HepG2 (cell line): ENCODE data around the gene ZNF275. TPM values are rescaled to one million over a fixed set of nuclear protein-coding genes. Genes with fewer than 3 reads are reported as not detected.

ENCODE experiments used
- ATAC-seq: fragments of 200-7000 bp; cut with Tn5 transposase; 3 replicates; pipeline ENCODE4 v1.9.1; 2020; ENCODE audit warnings: mild to moderate bottlenecking, moderate library complexity
- BruUV-seq: library from RNA; stranded (reverse); fragments of 400-500 nt; replicated peaks from 2 replicates; lab custom pipeline; 2021; lab: Mats Ljungman, UMichigan
- CTCF ChIA-PET: fragments of 300-600 bp; formaldehyde crosslinking; extraction: SDS; loops from one replicate; lab custom pipeline; 2021; ENCODE audit warnings: low total read pairs, inconsistent platforms, low intra/inter-chr PET ratio; lab: Yijun Ruan, JAX
- POLR2A ChIA-PET: fragments of 350-600 bp; sonication (Branson Sonifier 250); formaldehyde crosslinking; loops from one replicate; lab custom pipeline; 2020; ENCODE audit warnings: antibody characterized with exemption, inconsistent platforms; lab: Yijun Ruan, JAX
- DNase-seq: peaks from one replicate; pipeline ENCODE4 v3.0.0-alpha.2; 2015; ENCODE audit warnings: low spot score
- FAIRE-seq: peaks from 3 replicates; lab custom pipeline; 2011; peaks lifted over from hg19 to GRCh38; lab: Jason Lieb, UNC
- H2AFZ ChIP-seq: one replicate; pipeline ENCODE4 v1.6.1; 2011; ENCODE audit warnings: low read length, inconsistent platforms
- H3K27ac ChIP-seq: fragments of 300-600 bp; 3 replicates; pipeline ENCODE4 v1.8.0; 2011; ENCODE audit warnings: mixed run types, mild to moderate bottlenecking, mixed read lengths, low read length, inconsistent platforms; ENCODE audit not compliant: insufficient read depth; ENCODE audit errors: extremely low read length
- H3K27me3 ChIP-seq, 2 experiments: fragments of 200-600 bp in 1 of 2; 2 replicates in 1 of 2; 3 replicates in 1 of 2; pipeline versions ENCODE4 v1.6.0 to v1.8.0; 2011; ENCODE audit warnings: low read length in 2 of 2, mild to moderate bottlenecking in 2 of 2, moderate library complexity in 2 of 2, inconsistent platforms in 1 of 2; ENCODE audit not compliant: insufficient read depth in 2 of 2, control insufficient read depth in 1 of 2
- H3K36me3 ChIP-seq, 2 experiments: fragments of 200-600 bp in 1 of 2; replicated peaks in 1 of 2; 2 replicates in 1 of 2; 3 replicates in 1 of 2; pipeline versions ENCODE4 v1.5.1 to v1.8.0; 2011; ENCODE audit warnings: low read length in 2 of 2, inconsistent platforms in 1 of 2; ENCODE audit not compliant: insufficient read depth in 2 of 2, control insufficient read depth in 1 of 2
- H3K4me1 ChIP-seq: 2 replicates; pipeline ENCODE4 v1.5.1; 2012; ENCODE audit warnings: low read length, inconsistent platforms; ENCODE audit not compliant: insufficient read depth
- H3K4me2 ChIP-seq: 2 replicates; pipeline ENCODE4 v1.6.0; 2011; ENCODE audit warnings: low read depth, low read length, inconsistent platforms
- H3K4me3 ChIP-seq, 3 experiments: fragments of 200-600 bp in 1 of 3; sonication (generic), shearing (Covaris generic) in 1 of 3; replicated peaks in 1 of 3; 2 replicates each; pipeline ENCODE4 v1.5.1; 2011 to 2016; ENCODE audit warnings: low read length in 3 of 3, inconsistent platforms in 2 of 3, low read depth in 2 of 3, mild to moderate bottlenecking in 2 of 3, control low read depth in 1 of 3, mixed read lengths in 1 of 3; ENCODE audit not compliant: insufficient read depth in 1 of 3
- H3K79me2 ChIP-seq: one replicate; pipeline ENCODE4 v1.6.1; 2011; ENCODE audit warnings: low read length, inconsistent platforms; ENCODE audit not compliant: insufficient read depth
- H3K9ac ChIP-seq: 2 replicates; pipeline ENCODE4 v1.6.0; 2011; ENCODE audit warnings: mild to moderate bottlenecking, low read depth, low read length, inconsistent platforms; ENCODE audit not compliant: insufficient read depth
- H3K9me3 ChIP-seq: 2 replicates; pipeline ENCODE4 v1.5.1; 2012; ENCODE audit warnings: mild to moderate bottlenecking, low read length
- H4K20me1 ChIP-seq: 2 replicates; pipeline ENCODE4 v1.6.0; 2011; ENCODE audit warnings: inconsistent platforms, mild to moderate bottlenecking, low read length, moderate library complexity; ENCODE audit not compliant: insufficient read depth
- GLI4 ChIP-seq: sonication (generic); formaldehyde crosslinking; IDR thresholded peaks from 2 replicates; pipeline ENCODE4 v1.5.1; 2020; ENCODE audit warnings: missing genetic modification reagents, mild to moderate bottlenecking, moderate library complexity, borderline replicate concordance
- MTF2 ChIP-seq: sonication (generic); formaldehyde crosslinking; IDR thresholded peaks from 2 replicates; pipeline ENCODE4 v1.5.0; 2020; ENCODE audit warnings: missing genetic modification reagents, borderline replicate concordance
- NCOA1 ChIP-seq: sonication (generic); formaldehyde crosslinking; IDR thresholded peaks from 2 replicates; pipeline ENCODE4 v1.9.0; 2021; ENCODE audit warnings: missing genetic modification reagents
- NKX3-1 ChIP-seq: sonication (generic); formaldehyde crosslinking; IDR thresholded peaks from 2 replicates; pipeline ENCODE4 v1.5.0; 2020; ENCODE audit warnings: missing genetic modification reagents
- RBM22 ChIP-seq: fragments of 200-400 bp; formaldehyde crosslinking; optimal IDR thresholded peaks from 2 replicates; pipeline ENCODE3; 2017; ENCODE audit warnings: mild to moderate bottlenecking, low read length, moderate library complexity
- SMAD1 ChIP-seq: sonication (generic); formaldehyde crosslinking; IDR thresholded peaks from 2 replicates; pipeline ENCODE4 v1.4.0; 2020; ENCODE audit warnings: missing genetic modification reagents, low read depth, mild to moderate bottlenecking, borderline replicate concordance
- ZFP36L1 ChIP-seq: sonication (generic); formaldehyde crosslinking; IDR thresholded peaks from 2 replicates; pipeline ENCODE4 v1.8.0; 2022; ENCODE audit warnings: mild to moderate bottlenecking, missing genetic modification reagents, moderate library complexity
- WGBS: methylation state at CpG from one replicate; pipeline ENCODE4 v1.1.6; 2017; ENCODE audit warnings: low lambda C conversion rate; 5-methylcytosine and 5-hydroxymethylcytosine counted together
- in situ Hi-C: cut with HindIII; loops from 2 replicates; pipeline ENCODE4 v1.10.0; 2017; ENCODE audit warnings: low pct_unique_long_range_greater_than_20kb; ENCODE audit not compliant: extremely low pct_ligation_motif_present
- intact Hi-C: fragments of 100-400 bp; cut with micrococcal nuclease; formaldehyde crosslinking; loops from one replicate; pipeline ENCODE4 v1.10.0; 2022; ENCODE audit not compliant: unreplicated experiment
- polyA plus RNA-seq, 8 experiments: library from polyadenylated mRNA; depleted of rRNA in 3 of 8; stranded (reverse) in 7 of 8; unstranded in 1 of 8; fragments of >200 nt; fragmentation: Illumina TruSeq in 4 of 8; extraction: Trizol in 4 of 8; gene quantifications; 2 replicates each; pipeline versions ENCODE4 v1.2.1 to v1.2.3, GENCODE V29; 2011 to 2016; ENCODE audit warnings: low read depth in 4 of 8, missing spikeins in 1 of 8, mixed read lengths in 1 of 8; ENCODE audit not compliant: insufficient read depth in 1 of 8
- total RNA-seq, 5 experiments: library from RNA; depleted of rRNA; stranded (reverse); fragments of >200 nt; fragmentation: Illumina TruSeq; extraction: Trizol; gene quantifications; 2 replicates each; pipeline ENCODE4 v1.2.3, GENCODE V29; 2016; ENCODE audit warnings: low read depth in 1 of 5
- TF ChIP-seq, protein P1 (sequence below): sonication (generic); formaldehyde crosslinking; IDR thresholded peaks from 2 replicates; pipeline ENCODE4 v1.5.0; 2020; ENCODE audit warnings: mild to moderate bottlenecking, missing genetic modification reagents
- TF ChIP-seq, protein P2 (sequence below): sonication (generic); formaldehyde crosslinking; IDR thresholded peaks from 2 replicates; pipeline ENCODE4 v1.4.0; 2020; ENCODE audit warnings: mild to moderate bottlenecking, low read depth, missing genetic modification reagents

ZNF275 gene
- total and polyA plus RNA-seq, 2 of the 13 experiments (the other 11 are each of a cell fraction or from before 2014, with no cell fraction given) = 6.4 to 11.8 TPM

DNA sequence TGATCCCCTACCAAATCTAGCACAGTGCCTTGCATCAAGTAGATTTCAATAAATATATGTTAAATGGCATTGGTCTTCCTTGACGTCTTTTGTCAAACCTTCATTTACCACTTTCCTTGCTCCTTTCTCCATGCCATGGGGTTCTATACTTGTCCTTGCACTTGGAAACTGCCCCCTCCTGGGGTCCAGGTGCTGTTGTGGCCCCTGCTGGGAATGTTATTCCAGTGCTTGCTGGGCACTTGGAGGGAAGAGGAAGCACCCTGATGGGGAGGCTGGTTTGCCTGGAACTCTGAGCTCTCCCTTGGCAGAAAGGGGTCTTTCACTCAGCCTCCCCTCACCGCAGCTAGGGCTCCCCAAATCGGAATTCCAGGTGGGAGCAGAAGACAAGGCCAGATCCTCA lies 18.9 kb downstream of the ZNF275 start (continued):
- TF ChIP-seq GLI4 = no peak
- TF ChIP-seq NCOA1 (CRISPR knock-in tag) = no peak
- TF ChIP-seq, protein P1, sequence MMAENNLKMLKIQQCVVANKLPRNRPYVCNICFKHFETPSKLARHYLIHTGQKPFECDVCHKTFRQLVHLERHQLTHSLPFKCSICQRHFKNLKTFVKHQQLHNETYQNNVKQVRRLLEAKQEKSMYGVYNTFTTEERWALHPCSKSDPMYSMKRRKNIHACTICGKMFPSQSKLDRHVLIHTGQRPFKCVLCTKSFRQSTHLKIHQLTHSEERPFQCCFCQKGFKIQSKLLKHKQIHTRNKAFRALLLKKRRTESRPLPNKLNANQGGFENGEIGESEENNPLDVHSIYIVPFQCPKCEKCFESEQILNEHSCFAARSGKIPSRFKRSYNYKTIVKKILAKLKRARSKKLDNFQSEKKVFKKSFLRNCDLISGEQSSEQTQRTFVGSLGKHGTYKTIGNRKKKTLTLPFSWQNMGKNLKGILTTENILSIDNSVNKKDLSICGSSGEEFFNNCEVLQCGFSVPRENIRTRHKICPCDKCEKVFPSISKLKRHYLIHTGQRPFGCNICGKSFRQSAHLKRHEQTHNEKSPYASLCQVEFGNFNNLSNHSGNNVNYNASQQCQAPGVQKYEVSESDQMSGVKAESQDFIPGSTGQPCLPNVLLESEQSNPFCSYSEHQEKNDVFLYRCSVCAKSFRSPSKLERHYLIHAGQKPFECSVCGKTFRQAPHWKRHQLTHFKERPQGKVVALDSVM (CRISPR knock-in tag) = no peak
- no peak for TF ChIP-seq MTF2
- no peak for TF ChIP-seq SMAD1 (CRISPR knock-in tag)
- TF ChIP-seq ZFP36L1 (CRISPR knock-in tag) = no peak
- TF ChIP-seq NKX3-1 (CRISPR knock-in tag) = no peak
- TF ChIP-seq, all 625 proteins: peak for 0

DNA sequence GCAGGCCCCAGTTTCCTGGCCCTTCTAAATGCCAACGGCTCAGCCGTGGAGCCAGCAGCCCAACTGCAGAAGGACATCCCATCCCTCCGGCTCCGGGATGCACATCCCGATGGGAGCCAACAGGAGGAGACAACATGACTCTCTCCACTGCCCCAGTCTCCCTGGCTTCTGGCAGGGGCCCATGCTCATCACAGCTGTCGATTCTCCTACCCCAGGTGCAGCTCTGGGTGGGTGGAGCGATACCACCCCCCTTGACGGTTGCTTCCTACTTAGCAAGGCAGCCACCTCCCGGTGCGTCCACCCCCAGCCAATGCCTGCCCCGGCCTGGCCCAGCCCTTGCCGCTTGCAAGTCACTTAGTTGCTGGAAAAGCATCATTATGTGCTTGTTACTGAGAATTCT lies 19.5 kb downstream of the ZNF275 start:
- ATAC-seq (peak; percentile 68), DNase-seq (no peak), FAIRE-seq (no peak)
- H3K27me3 ChIP-seq = no peaks in the 10 kb centered on the region
- no peaks in the 10 kb centered on the region for H3K79me2 ChIP-seq
- ChIA-PET CTCF (no interaction called here), POLR2A (no interaction called here)
- peaks cover 0 to 1% of the 10 kb centered on the region in 2 experiments; a peak in 1 of 5 replicates for H3K36me3 ChIP-seq
- H4K20me1 ChIP-seq = no peaks in the 10 kb centered on the region
- BruUV-seq = no TSS peak
- no peak overlapping the region for H3K9ac ChIP-seq
- no peak overlapping the region for H3K27ac ChIP-seq
- in situ Hi-C loops = no loop called here
- no CpG with 5 or more reads among the region's 12 CpGs for WGBS
- no peak overlapping the region for H3K4me3 ChIP-seq
- 0 out of 2 replicates have a peak, but pooled peaks cover 5% of the 10 kb centered on the region for H3K9me3 ChIP-seq
- H3K4me2 ChIP-seq = no peak overlapping the region
- H2AFZ ChIP-seq = no peak overlapping the region
- intact Hi-C loops = no loop called here
- peak; percentile 51 for TF ChIP-seq RBM22
- TF ChIP-seq, protein P2, sequence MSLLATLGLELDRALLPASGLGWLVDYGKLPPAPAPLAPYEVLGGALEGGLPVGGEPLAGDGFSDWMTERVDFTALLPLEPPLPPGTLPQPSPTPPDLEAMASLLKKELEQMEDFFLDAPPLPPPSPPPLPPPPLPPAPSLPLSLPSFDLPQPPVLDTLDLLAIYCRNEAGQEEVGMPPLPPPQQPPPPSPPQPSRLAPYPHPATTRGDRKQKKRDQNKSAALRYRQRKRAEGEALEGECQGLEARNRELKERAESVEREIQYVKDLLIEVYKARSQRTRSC = no peak
- no peaks in the 10 kb centered on the region; the same call in 1 of the 2 replicates for H3K4me1 ChIP-seq
